ENCODE results near the gene CRABP2.

CRABP2 gene

GRCh38 chr1:156709757-156710489, 4.5 kb upstream of the CRABP2 start:
- DNase-seq (ENCODE audit: low spot score) = no peak
- FAIRE-seq = no peak

- FAIRE-seq = no peak
- no peak for DNase-seq (ENCODE audit: low spot score)
Observed at GRCh38 chr1:156709031-156709430, 3.6 kb upstream of the CRABP2 start.

- DNase-seq (ENCODE audit: low spot score) (no peak), FAIRE-seq (no peak)
Observed at GRCh38 chr1:156708218-156708661, 2.9 kb upstream of the CRABP2 start.

GRCh38 chr1:156707417-156708217, 2.2 kb upstream of the CRABP2 start:
- FAIRE-seq (no peak), DNase-seq (ENCODE audit: low spot score) (no peak)

- FAIRE-seq (no peak), DNase-seq (ENCODE audit: low spot score) (no peak)
Observed at GRCh38 chr1:156706657-156707416, 1.5 kb upstream of the CRABP2 start.

GRCh38 chr1:156705918-156706656, 704 bp upstream of the CRABP2 start:
- no peak for DNase-seq (ENCODE audit: low spot score)
- no peak for FAIRE-seq

GRCh38 chr1:156704930-156705320, 458 bp downstream of the CRABP2 start:
- DNase-seq (ENCODE audit: low spot score) = peak; percentile 71
- FAIRE-seq = peak; percentile 62

- DNase-seq (ENCODE audit: low spot score) (no peak), FAIRE-seq (no peak)
Observed at GRCh38 chr1:156704166-156704711, 1.1 kb downstream of the CRABP2 start.

- DNase-seq (ENCODE audit: low spot score) = no peak
- FAIRE-seq = no peak
Observed at GRCh38 chr1:156703741-156704140, 1.6 kb downstream of the CRABP2 start.

- DNase-seq (ENCODE audit: low spot score) (no peak), FAIRE-seq (no peak)
Observed at GRCh38 chr1:156703336-156703735, 2.0 kb downstream of the CRABP2 start.

- no peak for DNase-seq (ENCODE audit: low spot score)
- no peak for FAIRE-seq
Observed at GRCh38 chr1:156700736-156701531, 4.4 kb downstream of the CRABP2 start.

GRCh38 chr1:156698995-156699394, 6.4 kb downstream of the CRABP2 start:
- FAIRE-seq = no peak
- DNase-seq (ENCODE audit: low spot score) = no peak

GRCh38 chr1:156697481-156697880, 7.9 kb downstream of the CRABP2 start:
- FAIRE-seq (peak; percentile 26), DNase-seq (ENCODE audit: low spot score) (peak; percentile 42)

GRCh38 chr1:156696755-156697154, 8.6 kb downstream of the CRABP2 start:
- FAIRE-seq = no peak
- no peak for DNase-seq (ENCODE audit: low spot score)

GRCh38 chr1:156694690-156694962, 10.8 kb downstream of the CRABP2 start:
- no peak for DNase-seq (ENCODE audit: low spot score)
- FAIRE-seq = no peak

GRCh38 chr1:156693848-156694689, 11.3 kb downstream of the CRABP2 start:
- no peak for FAIRE-seq
- peak; percentile 48 for DNase-seq (ENCODE audit: low spot score)

- no peak for FAIRE-seq
- DNase-seq (ENCODE audit: low spot score) = no peak
Observed at GRCh38 chr1:156692925-156693847, 12.2 kb downstream of the CRABP2 start.

- FAIRE-seq = no peak
Observed at GRCh38 chr1:156692441-156692924, 12.9 kb downstream of the CRABP2 start.

More at GRCh38 chr1:156692441-156692924, 12.9 kb downstream of the CRABP2 start:
- DNase-seq (ENCODE audit: low spot score) = no peak
